Natural killer cell treated with Interleukin-12 subunit alpha and Interleukin-12 subunit beta and Interleukin-15 and Interleukin-18, amount 100 ng/mL, for 72 hours (primary cell): Measurements from ENCODE around the gene GOLM1. TPM values are rescaled to one million over a fixed set of nuclear protein-coding genes. Genes with fewer than 3 reads are reported as not detected.

Source experiments
- ATAC-seq, 2 donors: fragments of 150-1000 bp; cut with Tn5 transposase in 1 of 2; sonication (Bioruptor Pico), chemical (Tn5 transposase) in 1 of 2; 2 replicates each; pipeline ENCODE4 v1.10.0; 2021
- DNase-seq: peaks from one replicate; pipeline ENCODE4 v3.0.0; 2022; ENCODE audit warnings: low spot score
- H3K27ac Mint-ChIP-seq, 2 donors: 1 replicate in 1 of 2; 2 replicates in 1 of 2; pipeline ENCODE4 v1.8.0; 2022; ENCODE audit warnings: mixed read lengths in 2 of 2, mild to moderate bottlenecking in 1 of 2, moderate library complexity in 1 of 2
- H3K27me3 Mint-ChIP-seq, 2 donors: 1 replicate in 1 of 2; 2 replicates in 1 of 2; pipeline ENCODE4 v1.8.0; 2022; ENCODE audit warnings: mixed read lengths in 2 of 2
- H3K36me3 Mint-ChIP-seq: one replicate; pipeline ENCODE4 v1.8.0; 2022; ENCODE audit warnings: mixed read lengths
- H3K4me1 Mint-ChIP-seq, 2 donors: 1 replicate in 1 of 2; 2 replicates in 1 of 2; pipeline ENCODE4 v1.8.0; 2022; ENCODE audit warnings: low read depth in 2 of 2, mixed read lengths in 2 of 2, mild to moderate bottlenecking in 1 of 2
- H3K4me3 Mint-ChIP-seq: one replicate; pipeline ENCODE4 v1.8.0; 2022; ENCODE audit warnings: mixed read lengths
- H3K9me3 Mint-ChIP-seq: 2 replicates; pipeline ENCODE4 v1.8.0; 2022; ENCODE audit warnings: mixed read lengths
- total RNA-seq, 2 donors: library from RNA; stranded (reverse); gene quantifications; one replicate each; pipeline ENCODE4 v1.2.3, GENCODE V29; 2022

GOLM1 gene
- total RNA-seq, 2 donors from 2014 or later, result 3.6 to 20.5 TPM

DNA sequence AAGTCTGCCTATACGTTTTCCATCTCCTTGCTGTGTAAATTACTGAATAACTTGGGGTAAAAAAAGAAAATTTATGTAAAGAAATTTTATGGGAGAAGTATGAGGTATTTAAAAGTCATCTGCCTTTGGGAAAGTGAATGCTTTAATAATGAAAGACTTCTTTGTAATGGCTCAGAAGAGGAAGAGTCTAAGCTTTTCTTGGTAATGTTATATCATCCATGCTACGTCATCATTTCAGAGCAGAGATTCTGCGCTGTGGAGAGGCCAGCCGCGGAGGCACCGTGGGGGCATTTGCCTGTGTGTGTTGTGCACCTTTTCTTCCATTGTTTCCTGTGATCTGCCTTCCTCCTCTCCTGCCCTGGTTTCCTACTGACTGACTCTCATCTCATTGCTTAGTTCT is 78.2 kb downstream of the GOLM1 start:
- no peak for ATAC-seq
- peak overlapping the region in 1 of 2 donors; percentile 71 for H3K27ac Mint-ChIP-seq
- no peak for DNase-seq
- no peaks in the 10 kb centered on the region for H3K9me3 Mint-ChIP-seq
- no peaks in the 10 kb centered on the region for H3K27me3 Mint-ChIP-seq
- H3K36me3 Mint-ChIP-seq, result peaks cover 30% of the 10 kb centered on the region
- peaks cover 4 to 12% of the 10 kb centered on the region in 2 donors for H3K4me1 Mint-ChIP-seq
- H3K4me3 Mint-ChIP-seq, result no peak overlapping the region

- Mint-ChIP-seq H3K36me3 (peaks cover 30% of the 10 kb centered on the region), H3K4me1 (peaks cover 4 to 12% of the 10 kb centered on the region in 2 donors)
These were observed 78.6 kb downstream of the GOLM1 start for GRCh38 chr9:86020731-86021130.

DNA sequence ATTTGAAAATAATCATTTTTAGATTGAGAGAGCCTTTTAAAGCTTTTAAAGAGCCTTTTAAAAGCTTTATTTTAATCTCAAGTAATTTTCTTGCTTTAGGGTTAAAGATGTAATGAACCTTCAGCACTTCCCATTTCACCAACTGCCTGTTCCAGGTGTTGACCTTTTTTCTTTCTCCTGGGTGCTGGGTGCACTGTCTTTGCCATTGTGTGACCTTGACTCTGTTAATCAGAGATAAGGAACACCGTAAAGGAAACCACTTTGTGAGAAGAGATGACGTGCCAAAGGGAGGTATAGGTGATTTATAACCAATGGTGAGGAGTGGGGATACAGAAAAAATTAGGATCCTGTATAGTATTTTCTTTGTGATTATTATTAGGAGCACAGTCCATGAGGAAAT is 90.2 kb downstream of the GOLM1 start:
- H3K9me3 Mint-ChIP-seq, result no peaks in the 10 kb centered on the region
- ATAC-seq (no peak), DNase-seq (no peak)
- peaks cover 24% of the 10 kb centered on the region for H3K36me3 Mint-ChIP-seq
- no peak overlapping the region for H3K4me3 Mint-ChIP-seq
- H3K27me3 Mint-ChIP-seq, result no peaks in the 10 kb centered on the region
- H3K27ac Mint-ChIP-seq, result no peak overlapping the region
- peaks cover 0 to 5% of the 10 kb centered on the region in 2 donors for H3K4me1 Mint-ChIP-seq

More at GRCh38 chr9:86020731-86021130, 78.6 kb downstream of the GOLM1 start:
- no peaks in the 10 kb centered on the region for H3K27me3 Mint-ChIP-seq
- H3K9me3 Mint-ChIP-seq, result no peaks in the 10 kb centered on the region
- ATAC-seq (no peak), DNase-seq (no peak)
- peak overlapping the region in 1 of 2 donors; percentile 71 for H3K27ac Mint-ChIP-seq
- H3K4me3 Mint-ChIP-seq, result no peak overlapping the region

DNA sequence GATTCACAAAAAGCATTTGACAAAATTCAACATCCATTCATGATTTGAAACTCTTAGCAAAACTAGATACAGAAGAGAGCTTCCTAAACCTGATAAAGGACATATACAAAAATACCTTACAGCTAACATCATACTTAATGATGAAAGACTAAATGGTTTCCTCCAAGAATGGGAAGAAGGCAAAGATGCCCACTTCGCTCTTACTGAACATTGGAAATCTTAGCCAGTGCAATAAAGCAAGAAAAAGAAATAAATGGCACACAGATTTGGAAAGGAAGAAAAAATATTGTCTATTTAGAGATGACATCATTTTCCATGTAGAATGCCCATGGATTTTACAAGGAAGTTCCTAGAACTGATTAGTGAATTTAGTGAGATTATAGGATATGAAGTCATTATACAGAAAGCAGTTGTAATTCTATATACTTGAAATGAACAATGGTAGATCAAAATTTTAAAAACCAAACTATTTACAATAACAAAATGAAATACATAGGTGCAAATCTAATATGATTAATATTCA is 94.0 kb downstream of the GOLM1 start:
- Mint-ChIP-seq H3K9me3 (no peaks in the 10 kb centered on the region), H3K27ac (no peak overlapping the region), H3K36me3 (peaks cover 53% of the 10 kb centered on the region), H3K4me1 (peaks cover 8 to 9% of the 10 kb centered on the region in 2 donors), H3K27me3 (no peaks in the 10 kb centered on the region), H3K4me3 (no peak overlapping the region)
- ATAC-seq, result no peak
- no peak for DNase-seq

GRCh38 chr9:85995599-85995998 is 103.8 kb downstream of the GOLM1 start:
- H3K4me3 Mint-ChIP-seq, result no peak overlapping the region
- ATAC-seq (no peak), DNase-seq (no peak)
- H3K27me3 Mint-ChIP-seq, result no peaks in the 10 kb centered on the region
- peaks cover 7 to 11% of the 10 kb centered on the region in 2 donors for H3K4me1 Mint-ChIP-seq
- H3K9me3 Mint-ChIP-seq, result no peaks in the 10 kb centered on the region
- peaks cover 14% of the 10 kb centered on the region for H3K36me3 Mint-ChIP-seq
- no peak overlapping the region for H3K27ac Mint-ChIP-seq

GRCh38 chr9:85995097-85995496 is 104.3 kb downstream of the GOLM1 start:
- H3K27ac Mint-ChIP-seq, result no peak overlapping the region
- peaks cover 10% of the 10 kb centered on the region for H3K36me3 Mint-ChIP-seq
- ATAC-seq, result no peak
- H3K9me3 Mint-ChIP-seq, result no peaks in the 10 kb centered on the region
- no peak for DNase-seq
- no peaks in the 10 kb centered on the region for H3K27me3 Mint-ChIP-seq
- no peak overlapping the region for H3K4me3 Mint-ChIP-seq
- H3K4me1 Mint-ChIP-seq, result peaks cover 7 to 12% of the 10 kb centered on the region in 2 donors

GRCh38 chr9:85994191-85994590 is 105.2 kb downstream of the GOLM1 start:
- H3K4me1 Mint-ChIP-seq, result peaks cover 7 to 12% of the 10 kb centered on the region in 2 donors
- H3K4me3 Mint-ChIP-seq, result no peak overlapping the region
- no peak overlapping the region for H3K27ac Mint-ChIP-seq
- no peaks in the 10 kb centered on the region for H3K9me3 Mint-ChIP-seq
- ATAC-seq, result no peak
- no peaks in the 10 kb centered on the region for H3K27me3 Mint-ChIP-seq
- DNase-seq, result no peak
- H3K36me3 Mint-ChIP-seq, result peaks cover 9% of the 10 kb centered on the region

- Mint-ChIP-seq H3K4me1 (peaks cover 8 to 11% of the 10 kb centered on the region in 2 donors), H3K27ac (no peak overlapping the region), H3K4me3 (no peak overlapping the region), H3K27me3 (no peaks in the 10 kb centered on the region), H3K9me3 (no peaks in the 10 kb centered on the region), H3K36me3 (peaks cover 45% of the 10 kb centered on the region)
- ATAC-seq (no peak), DNase-seq (no peak)
These were observed 112.1 kb downstream of the GOLM1 start for GRCh38 chr9:85987236-85987635.

- peaks cover 50% of the 10 kb centered on the region for H3K36me3 Mint-ChIP-seq
- no peak overlapping the region for H3K4me3 Mint-ChIP-seq
- H3K27me3 Mint-ChIP-seq, result no peaks in the 10 kb centered on the region
- no peaks in the 10 kb centered on the region for H3K9me3 Mint-ChIP-seq
- no peak overlapping the region for H3K27ac Mint-ChIP-seq
- ATAC-seq (no peak), DNase-seq (no peak)
- H3K4me1 Mint-ChIP-seq, result peaks cover 0 to 4% of the 10 kb centered on the region in 2 donors
These were observed 114.9 kb downstream of the GOLM1 start for GRCh38 chr9:85984457-85984856.

DNA sequence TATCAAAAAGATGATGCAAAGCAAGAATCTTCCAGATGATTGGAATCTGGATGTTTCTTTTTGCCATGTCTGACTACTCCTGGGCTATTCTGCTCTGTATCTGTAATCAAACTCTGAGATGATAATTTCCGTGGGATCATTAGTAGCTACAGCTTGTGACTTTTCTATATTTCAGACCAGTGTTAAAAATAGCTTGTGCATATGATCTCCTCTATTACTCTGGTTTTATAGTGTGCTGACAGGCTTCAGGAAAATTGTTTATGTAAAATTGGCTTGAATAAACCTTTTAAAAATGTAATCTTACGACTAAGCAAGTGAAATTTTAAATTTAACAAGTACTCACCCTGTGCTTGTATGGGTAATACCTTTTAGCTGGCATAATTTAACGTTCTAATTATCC is 118.0 kb downstream of the GOLM1 start:
- no peaks in the 10 kb centered on the region for H3K4me1 Mint-ChIP-seq
- H3K36me3 Mint-ChIP-seq, result peaks cover 59% of the 10 kb centered on the region
- no peak overlapping the region for H3K4me3 Mint-ChIP-seq
- DNase-seq (no peak), ATAC-seq (no peak)
- H3K9me3 Mint-ChIP-seq, result no peaks in the 10 kb centered on the region
- H3K27ac Mint-ChIP-seq, result no peak overlapping the region
- no peaks in the 10 kb centered on the region for H3K27me3 Mint-ChIP-seq

GRCh38 chr9:85978496-85978895 is 120.9 kb downstream of the GOLM1 start:
- DNase-seq (no peak), ATAC-seq (no peak)
- no peak overlapping the region for H3K4me3 Mint-ChIP-seq
- peaks cover 35% of the 10 kb centered on the region for H3K36me3 Mint-ChIP-seq
- H3K27me3 Mint-ChIP-seq, result no peaks in the 10 kb centered on the region
- H3K4me1 Mint-ChIP-seq, result no peaks in the 10 kb centered on the region
- no peak overlapping the region for H3K27ac Mint-ChIP-seq
- H3K9me3 Mint-ChIP-seq, result no peaks in the 10 kb centered on the region

Other genes with a start within 250 kb of the GOLM1 start
- gene NAA35, start 158.4 kb downstream of the GOLM1 start, total RNA-seq, result 10 to 100 TPM; 26.7 to 33.7 TPM
- gene C9orf153, start 160.1 kb upstream of the GOLM1 start, total RNA-seq, result under 1 TPM in 1 of 2 donors, not detected in 1; 0.43 TPM
- gene ISCA1, start 183.0 kb upstream of the GOLM1 start, total RNA-seq, result 10 to 100 TPM; 18.9 to 20.9 TPM